AG04449 (cell line): ENCODE measurements around the gene NGB.

Experiments
- CTCF ChIA-PET: fragments of 350-600 bp; formaldehyde crosslinking; extraction: SDS; loops from one replicate; lab custom pipeline; 2021; ENCODE audit warnings: antibody characterized with exemption; lab: Yijun Ruan, JAX
- POLR2A ChIA-PET: fragments of 400-600, 350-600 bp; formaldehyde crosslinking; extraction: SDS; loops from one replicate; lab custom pipeline; 2020; ENCODE audit warnings: antibody characterized with exemption, inconsistent platforms; lab: Yijun Ruan, JAX
- DNase-seq: peaks from one replicate; pipeline ENCODE4 v3.0.0-alpha.2; 2010; ENCODE audit warnings: low read depth, low spot score
- H3K4me3 ChIP-seq: 2 replicates; pipeline ENCODE4 v1.5.1; 2011; ENCODE audit warnings: low read depth, mild to moderate bottlenecking, control low read depth, low read length
- CTCF ChIP-seq: IDR thresholded peaks from one replicate; pipeline ENCODE4 v1.5.1; 2011; ENCODE audit warnings: mild to moderate bottlenecking, moderate library complexity, low read length, control low read depth, inconsistent platforms; ENCODE audit not compliant: insufficient read depth; ENCODE audit errors: missing control alignments

NGB gene

GRCh38 chr14:77231721-77232120, 39.3 kb downstream of the NGB start:
- ChIA-PET POLR2A (no interaction called here), CTCF (no interaction called here)
- no peak overlapping the region for H3K4me3 ChIP-seq
- TF ChIP-seq CTCF = no peak
- no peak for DNase-seq

GRCh38 chr14:77230914-77231313, 40.1 kb downstream of the NGB start:
- no peak for TF ChIP-seq CTCF
- no peak overlapping the region for H3K4me3 ChIP-seq
- POLR2A ChIA-PET = no interaction called here
- no peak for DNase-seq
- CTCF ChIA-PET = no interaction called here

GRCh38 chr14:77228056-77228455, 43.0 kb downstream of the NGB start:
- POLR2A ChIA-PET = no interaction called here
- H3K4me3 ChIP-seq = no peak overlapping the region
- no peak for DNase-seq
- CTCF ChIA-PET = interaction anchor here (1.8 kb wide), 1 partner anchor 15 kb away, joined by 4 read pairs; no protein-coding TSS in a partner anchor
- no peak for TF ChIP-seq CTCF

GRCh38 chr14:77225892-77226557, 45.0 kb downstream of the NGB start:
- ChIA-PET CTCF (no interaction called here), POLR2A (no interaction called here)
- H3K4me3 ChIP-seq = no peak overlapping the region
- DNase-seq = no peak
- TF ChIP-seq CTCF = no peak

- H3K4me3 ChIP-seq = no peak overlapping the region
- CTCF ChIA-PET = no interaction called here
- DNase-seq = no peak
- POLR2A ChIA-PET = no interaction called here
- no peak for TF ChIP-seq CTCF
Measured at GRCh38 chr14:77225254-77225653, 45.8 kb downstream of the NGB start.

- POLR2A ChIA-PET = no interaction called here
- no peak for TF ChIP-seq CTCF
- H3K4me3 ChIP-seq = no peak overlapping the region
- CTCF ChIA-PET = no interaction called here
- no peak for DNase-seq
Measured at GRCh38 chr14:77224212-77224611, 46.8 kb downstream of the NGB start.
